SK-N-MC (cell line): ENCODE measurements around the gene RPL6.
"Not testable (repeated sequence)": the region's sequence is repeated elsewhere in the genome, so short reads cannot be mapped to it uniquely, and the experiment has no call there.

Experiments
- EZH2 ChIP-seq: fragments of 200-600 bp; sonication (generic); IDR thresholded peaks from one replicate; pipeline ENCODE4 v1.6.1; 2017; ENCODE audit warnings: antibody characterized with exemption
- FOXP2 ChIP-seq: optimal IDR thresholded peaks from 2 replicates; pipeline ENCODE3; 2011; ENCODE audit warnings: mild to moderate bottlenecking, moderate library complexity; ENCODE audit not compliant: insufficient read depth; ENCODE audit errors: extremely low read length, control extremely low read depth
- POLR2AphosphoS5 ChIP-seq: IDR thresholded peaks from 2 replicates; pipeline ENCODE4 v1.6.1; 2012; ENCODE audit warnings: mild to moderate bottlenecking, low read depth, low read length, borderline replicate concordance

GRCh38 chr12:112438645-112439044, 29.2 kb upstream of the RPL6 start:
- not testable (repeated sequence) for TF ChIP-seq POLR2AphosphoS5, EZH2, FOXP2
